A549 (cell line): ENCODE measurements around the gene HOXA5. TPM values are rescaled to one million over a fixed set of nuclear protein-coding genes. Genes with fewer than 3 reads are reported as not detected.

Experiments
- ATAC-seq, 2 experiments: fragments of 200-7000 bp in 1 of 2; fragments of >200 bp in 1 of 2; cut with Nextera tagmentation in 1 of 2; cut with Tn5 transposase in 1 of 2; 3 replicates each; pipeline versions ENCODE4 v1.8.0 to v1.9.1; 2018 to 2020; ENCODE audit warnings: mild to moderate bottlenecking in 1 of 2, moderate library complexity in 1 of 2
- CTCF ChIA-PET: fragments of 300-600 bp; sonication (Branson Sonifier 250); formaldehyde crosslinking; extraction: SDS; loops from one replicate; lab custom pipeline; 2021; ENCODE audit warnings: antibody characterized with exemption, inconsistent platforms; lab: Yijun Ruan, JAX
- POLR2A ChIA-PET: fragments of 350-600 bp; formaldehyde crosslinking; extraction: SDS; loops from one replicate; lab custom pipeline; 2021; ENCODE audit warnings: antibody characterized with exemption, inconsistent platforms; lab: Yijun Ruan, JAX
- DNase-seq, 2 experiments: peaks; one replicate each; pipeline versions ENCODE4 v3.0.0 to v3.0.0-alpha.2; 2011 to 2016; ENCODE audit warnings: low read depth in 1 of 2, low spot score in 1 of 2
- FAIRE-seq: peaks from 2 replicates; lab custom pipeline; 2011; peaks lifted over from hg19 to GRCh38; lab: Jason Lieb, UNC
- H3K27ac ChIP-seq, 2 experiments: fragments of >200 bp; sonication (Bioruptor Twin); formaldehyde crosslinking; 3 replicates each; pipeline ENCODE4 v1.5.1; 2016 to 2017
- H3K4me1 ChIP-seq: fragments of >200 bp; sonication (Bioruptor Twin); formaldehyde crosslinking; 3 replicates; pipeline ENCODE4 v1.6.1; 2016
- H3K4me2 ChIP-seq: fragments of >200 bp; sonication (Bioruptor Twin); formaldehyde crosslinking; 3 replicates; pipeline ENCODE4 v1.6.1; 2016
- H3K4me3 ChIP-seq: fragments of >200 bp; sonication (Bioruptor Twin); formaldehyde crosslinking; 3 replicates; pipeline ENCODE4 v1.5.1; 2016
- H3K9me3 ChIP-seq: fragments of >200 bp; sonication (Bioruptor Twin); formaldehyde crosslinking; 3 replicates; pipeline ENCODE4 v1.6.1; 2016
- CBX2 ChIP-seq: fragments of 200-600 bp; sonication (generic); IDR thresholded peaks from 2 replicates; pipeline ENCODE4 v1.6.1; 2016; ENCODE audit warnings: low read depth, mild to moderate bottlenecking, borderline replicate concordance
- EHF ChIP-seq: fragments of 250-450 bp; sonication (Bioruptor Pico); IDR thresholded peaks from 2 replicates; pipeline ENCODE4 v1.5.0; 2020; ENCODE audit warnings: mild to moderate bottlenecking
- ELK1 ChIP-seq: fragments of 150-350 bp; IDR thresholded peaks from 2 replicates; pipeline ENCODE4 v1.6.1; 2014; ENCODE audit warnings: low read depth, mild to moderate bottlenecking, low read length
- EP300 ChIP-seq, 2 experiments: fragments of >200 bp; sonication (Bioruptor Twin); formaldehyde crosslinking; IDR thresholded peaks; 2 replicates in 1 of 2; 3 replicates in 1 of 2; pipeline ENCODE4 v1.6.1; 2016 to 2017
- FOSL2 ChIP-seq, 2 experiments: fragments of 450-650 bp in 1 of 2; fragments of >200 bp in 1 of 2; sonication (Bioruptor Twin) in 1 of 2; formaldehyde crosslinking; IDR thresholded peaks; 2 replicates each; pipeline versions ENCODE4 v1.5.0 to v1.6.1; 2016 to 2020; ENCODE audit warnings: mild to moderate bottlenecking in 1 of 2, moderate library complexity in 1 of 2
- HDAC2 ChIP-seq: fragments of 200-600 bp; sonication (generic); IDR thresholded peaks from 2 replicates; pipeline ENCODE4 v1.6.1; 2016
- HEYL ChIP-seq: fragments of 250-450 bp; sonication (Bioruptor Pico); IDR thresholded peaks from 2 replicates; pipeline ENCODE4 v1.8.0; 2021; ENCODE audit warnings: mild to moderate bottlenecking, moderate library complexity
- HOXA7 ChIP-seq: fragments of 250-450 bp; sonication (Bioruptor Pico); IDR thresholded peaks from 2 replicates; pipeline ENCODE4 v1.5.0; 2020; ENCODE audit warnings: mild to moderate bottlenecking, moderate library complexity
- HOXB13 ChIP-seq: fragments of 250-450 bp; sonication (Bioruptor Pico); IDR thresholded peaks from 2 replicates; pipeline ENCODE4 v1.5.0; 2020; ENCODE audit warnings: low read depth, mild to moderate bottlenecking, moderate library complexity
- HOXB5 ChIP-seq: fragments of 250-450 bp; sonication (Bioruptor Pico); IDR thresholded peaks from 2 replicates; pipeline ENCODE4 v1.5.0; 2020; ENCODE audit warnings: mild to moderate bottlenecking, moderate library complexity
- JUN ChIP-seq, 2 experiments: fragments of >200 bp; sonication (Bioruptor Twin); formaldehyde crosslinking; IDR thresholded peaks; 2 replicates in 1 of 2; 3 replicates in 1 of 2; pipeline ENCODE4 v1.6.1; 2016 to 2017
- JUNB ChIP-seq: fragments of >200 bp; sonication (Bioruptor Twin); formaldehyde crosslinking; IDR thresholded peaks from 2 replicates; pipeline ENCODE4 v1.6.1; 2016
- KDM1A ChIP-seq: fragments of 200-600 bp; sonication (generic); IDR thresholded peaks from 2 replicates; pipeline ENCODE4 v1.6.1; 2016; ENCODE audit warnings: low read depth, mild to moderate bottlenecking
- POLR2A ChIP-seq: IDR thresholded peaks from 2 replicates; pipeline ENCODE4 v1.6.1; 2012; ENCODE audit warnings: mild to moderate bottlenecking, low read length
- RAD21 ChIP-seq, 2 experiments: fragments of >200 bp in 1 of 2; sonication (Bioruptor Twin) in 1 of 2; formaldehyde crosslinking in 1 of 2; IDR thresholded peaks in 1 of 2; conservative IDR thresholded peaks in 1 of 2; 2 replicates in 1 of 2; 3 replicates in 1 of 2; pipeline ENCODE4 v1.6.1; 2012 to 2018; ENCODE audit warnings: inconsistent platforms in 1 of 2
- RARB ChIP-seq: fragments of 250-450 bp; sonication (Bioruptor Pico); IDR thresholded peaks from 2 replicates; pipeline ENCODE4 v1.8.0; 2021; ENCODE audit warnings: mild to moderate bottlenecking, moderate library complexity
- RCOR1 ChIP-seq: fragments of 150-350 bp; IDR thresholded peaks from 2 replicates; pipeline ENCODE4 v1.6.1; 2014; ENCODE audit warnings: antibody characterized with exemption, low read length, low read depth
- ZFP36 ChIP-seq: fragments of 450-650 bp; IDR thresholded peaks from 2 replicates; pipeline ENCODE4 v1.6.1; 2014; ENCODE audit warnings: borderline replicate concordance; ENCODE audit not compliant: partially characterized antibody
- ZSCAN20 ChIP-seq: fragments of 250-450 bp; sonication (Bioruptor Pico); IDR thresholded peaks from 2 replicates; pipeline ENCODE4 v1.8.0; 2022; ENCODE audit warnings: mild to moderate bottlenecking, moderate library complexity
- WGBS: methylation state at CpG from one replicate; pipeline ENCODE4 v1.1.6; 2017; ENCODE audit errors: missing lambda C conversion rate; 5-methylcytosine and 5-hydroxymethylcytosine counted together
- polyA plus RNA-seq, 4 experiments: library from polyadenylated mRNA; depleted of rRNA in 3 of 4; stranded (reverse); fragments of >200 nt; fragmentation: RNase III in 1 of 4; extraction: RNeasy Plus Mini Kit Qiagen cat#74134 plus additional on column Dnase treatment in 1 of 4; gene quantifications; 2 replicates in 3 of 4; 3 replicates in 1 of 4; pipeline ENCODE4 v1.2.3, GENCODE V29; 2011 to 2017
- TF ChIP-seq, protein P1 (sequence below): fragments of 250-450 bp; sonication (Bioruptor Pico); IDR thresholded peaks from 2 replicates; pipeline ENCODE4 v1.5.0; 2021; ENCODE audit warnings: mild to moderate bottlenecking, moderate library complexity, borderline replicate concordance
- TF ChIP-seq, protein P2 (sequence below): fragments of >200 bp; sonication (Bioruptor Twin); formaldehyde crosslinking; IDR thresholded peaks from 2 replicates; pipeline ENCODE4 v1.6.1; 2016
- TF ChIP-seq, protein P3 (sequence below): IDR thresholded peaks from 2 replicates; pipeline ENCODE4 v1.6.1; 2012; ENCODE audit warnings: low read depth, borderline replicate concordance
- TF ChIP-seq, protein P4 (sequence below): fragments of 450-650 bp; IDR thresholded peaks from 2 replicates; pipeline ENCODE4 v1.6.1; 2014; ENCODE audit warnings: antibody characterized with exemption

HOXA5 gene
- polyA plus RNA-seq, 2 of the 4 experiments (the other 2 are of a cell fraction), result 4.0 to 6.5 TPM

- POLR2A ChIA-PET, result no interaction called here
- no peak for TF ChIP-seq ZSCAN20 (CRISPR knock-in tag)
- TF ChIP-seq RARB (CRISPR knock-in tag), result no peak
- TF ChIP-seq, protein P1, sequence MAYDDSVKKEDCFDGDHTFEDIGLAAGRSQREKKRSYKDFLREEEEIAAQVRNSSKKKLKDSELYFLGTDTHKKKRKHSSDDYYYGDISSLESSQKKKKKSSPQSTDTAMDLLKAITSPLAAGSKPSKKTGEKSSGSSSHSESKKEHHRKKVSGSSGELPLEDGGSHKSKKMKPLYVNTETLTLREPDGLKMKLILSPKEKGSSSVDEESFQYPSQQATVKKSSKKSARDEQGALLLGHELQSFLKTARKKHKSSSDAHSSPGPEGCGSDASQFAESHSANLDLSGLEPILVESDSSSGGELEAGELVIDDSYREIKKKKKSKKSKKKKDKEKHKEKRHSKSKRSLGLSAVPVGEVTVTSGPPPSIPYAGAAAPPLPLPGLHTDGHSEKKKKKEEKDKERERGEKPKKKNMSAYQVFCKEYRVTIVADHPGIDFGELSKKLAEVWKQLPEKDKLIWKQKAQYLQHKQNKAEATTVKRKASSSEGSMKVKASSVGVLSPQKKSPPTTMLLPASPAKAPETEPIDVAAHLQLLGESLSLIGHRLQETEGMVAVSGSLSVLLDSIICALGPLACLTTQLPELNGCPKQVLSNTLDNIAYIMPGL (CRISPR knock-in tag), result no peak
- TF ChIP-seq JUNB, result no peak
- TF ChIP-seq JUN (IDR thresholded peaks at IDR 0.05), result no peak
- no peak for TF ChIP-seq RAD21 (conservative IDR thresholded peaks at IDR 0.05 in 1 of 2, IDR thresholded peaks at IDR 0.05 in 1 of 2)
- TF ChIP-seq ELK1, result no peak
- TF ChIP-seq HOXA7 (CRISPR knock-in tag), result no peak
- no peak for TF ChIP-seq CBX2
- no peak for TF ChIP-seq POLR2A
- TF ChIP-seq, protein P2, sequence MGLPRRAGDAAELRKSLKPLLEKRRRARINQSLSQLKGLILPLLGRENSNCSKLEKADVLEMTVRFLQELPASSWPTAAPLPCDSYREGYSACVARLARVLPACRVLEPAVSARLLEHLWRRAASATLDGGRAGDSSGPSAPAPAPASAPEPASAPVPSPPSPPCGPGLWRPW, result no peak
- no peak for TF ChIP-seq ZFP36
- no peak for TF ChIP-seq RCOR1
- no peak for TF ChIP-seq FOSL2 (IDR thresholded peaks at IDR 0.05)
- TF ChIP-seq FOSL2 (CRISPR knock-in tag; IDR thresholded peaks at IDR 0.05), result no peak
- TF ChIP-seq EHF (CRISPR knock-in tag), result no peak
- TF ChIP-seq, protein P3, sequence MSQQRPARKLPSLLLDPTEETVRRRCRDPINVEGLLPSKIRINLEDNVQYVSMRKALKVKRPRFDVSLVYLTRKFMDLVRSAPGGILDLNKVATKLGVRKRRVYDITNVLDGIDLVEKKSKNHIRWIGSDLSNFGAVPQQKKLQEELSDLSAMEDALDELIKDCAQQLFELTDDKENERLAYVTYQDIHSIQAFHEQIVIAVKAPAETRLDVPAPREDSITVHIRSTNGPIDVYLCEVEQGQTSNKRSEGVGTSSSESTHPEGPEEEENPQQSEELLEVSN, result no peak
- TF ChIP-seq KDM1A, result no peak
- TF ChIP-seq HEYL, result no peak
- TF ChIP-seq EP300 (IDR thresholded peaks at IDR 0.05), result no peak
- TF ChIP-seq HOXB13 (CRISPR knock-in tag), result no peak
- no peak overlapping the region for H3K4me2 ChIP-seq
- H3K9me3 ChIP-seq, result no peaks in the 10 kb centered on the region
- H3K4me3 ChIP-seq, result no peak overlapping the region
- H3K27ac ChIP-seq, result no peak overlapping the region
- CTCF ChIA-PET, result interaction anchor here (0.8 to 3.8 kb wide), 9 partner anchors 9 to 906 kb away, joined by 3 to 30 read pairs (median 4); partner anchors contain the start of gene HOXA13
- DNase-seq (no peak), ATAC-seq (no peak), FAIRE-seq (no peak)
- H3K4me1 ChIP-seq, result peaks cover 6% of the 10 kb centered on the region; the same call in 1 of the 3 replicates
- 76% methylated on average over 7 of the region's 7 CpGs for WGBS
These were observed 46.7 kb upstream of the HOXA5 start for GRCh38 chr7:27189997-27190748.

- H3K9me3 ChIP-seq, result no peaks in the 10 kb centered on the region
- no peak for FAIRE-seq
- no peak for DNase-seq
- 80% methylated on average over 21 of the region's 22 CpGs for WGBS
- CTCF ChIA-PET, result interaction anchor here (0.8 to 3.8 kb wide), 8 partner anchors 10 to 907 kb away, joined by 3 to 30 read pairs (median 4); partner anchors contain the start of gene HOXA13
- H3K4me3 ChIP-seq, result no peak overlapping the region
- no peak overlapping the region for H3K4me2 ChIP-seq
- H3K4me1 ChIP-seq, result peaks cover 6% of the 10 kb centered on the region; the same call in 1 of the 3 replicates
- TF ChIP-seq HDAC2 (no peak), ZSCAN20 (CRISPR knock-in tag) (no peak), RCOR1 (no peak), RARB (CRISPR knock-in tag) (no peak), HOXB5 (CRISPR knock-in tag) (no peak)
- TF ChIP-seq, protein P4, sequence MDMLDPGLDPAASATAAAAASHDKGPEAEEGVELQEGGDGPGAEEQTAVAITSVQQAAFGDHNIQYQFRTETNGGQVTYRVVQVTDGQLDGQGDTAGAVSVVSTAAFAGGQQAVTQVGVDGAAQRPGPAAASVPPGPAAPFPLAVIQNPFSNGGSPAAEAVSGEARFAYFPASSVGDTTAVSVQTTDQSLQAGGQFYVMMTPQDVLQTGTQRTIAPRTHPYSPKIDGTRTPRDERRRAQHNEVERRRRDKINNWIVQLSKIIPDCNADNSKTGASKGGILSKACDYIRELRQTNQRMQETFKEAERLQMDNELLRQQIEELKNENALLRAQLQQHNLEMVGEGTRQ, result no peak
- TF ChIP-seq, all 56 proteins: peak for 0
- ATAC-seq, result no peak
- POLR2A ChIA-PET, result no interaction called here
- H3K27ac ChIP-seq, result no peak overlapping the region
These were observed 46.0 kb upstream of the HOXA5 start for GRCh38 chr7:27189295-27189996.
